ENCODE results near the gene P2RX7.
"Not testable (repeated sequence)": the region's sequence is repeated elsewhere in the genome, so short reads cannot be mapped to it uniquely, and the experiment has no call there.

The P2RX7 gene

DNA sequence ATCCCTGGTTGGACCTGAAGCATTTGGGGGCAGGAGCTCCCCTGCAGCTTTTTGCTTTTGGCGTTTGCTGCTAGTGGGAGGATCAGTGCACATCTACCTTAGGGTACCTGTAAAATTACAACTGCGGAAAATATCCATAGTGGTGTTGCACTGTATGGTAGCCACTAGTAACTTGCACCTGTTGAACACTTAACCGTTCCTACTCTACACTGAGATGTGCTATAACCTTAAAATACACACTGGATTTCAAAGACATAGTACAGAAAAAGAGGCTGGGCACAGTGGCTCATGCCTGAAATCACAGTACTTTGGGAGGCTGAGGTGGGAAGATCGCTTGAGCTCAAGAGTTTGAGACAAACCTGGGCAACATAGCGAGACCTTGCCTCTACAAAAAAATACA, 80.2 kb downstream of the P2RX7 start:
- DNase-seq: no peak

DNA sequence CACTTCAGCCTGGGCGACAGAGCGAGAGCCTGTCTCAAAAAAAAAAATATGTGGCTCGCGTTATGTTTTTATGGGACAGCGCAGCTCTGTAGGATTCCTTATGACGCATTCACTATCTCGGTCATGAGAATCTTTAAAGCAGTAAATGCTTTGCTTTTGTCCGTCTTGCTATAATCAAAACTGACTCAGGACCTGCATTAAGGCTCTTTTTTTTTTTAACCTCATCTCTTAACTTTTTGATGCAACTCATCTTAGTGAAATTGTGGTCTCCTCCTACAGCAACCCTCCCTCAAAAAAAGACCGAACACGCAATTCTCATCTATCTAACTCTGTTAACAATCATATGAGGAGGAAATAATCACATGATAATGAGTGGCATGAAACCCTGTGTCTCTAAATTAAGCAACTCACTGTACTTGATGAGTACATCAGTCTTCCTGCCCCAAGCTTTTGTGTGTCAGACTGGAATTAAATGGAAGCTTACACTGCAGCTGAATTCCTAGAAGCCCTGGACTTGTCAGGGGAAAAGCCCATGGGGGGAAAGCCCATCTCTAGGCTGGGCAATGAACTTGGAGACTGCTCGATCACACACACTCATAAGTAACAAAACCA, 81.6 kb downstream of the P2RX7 start:
- DNase-seq: peak; percentile 94

DNA sequence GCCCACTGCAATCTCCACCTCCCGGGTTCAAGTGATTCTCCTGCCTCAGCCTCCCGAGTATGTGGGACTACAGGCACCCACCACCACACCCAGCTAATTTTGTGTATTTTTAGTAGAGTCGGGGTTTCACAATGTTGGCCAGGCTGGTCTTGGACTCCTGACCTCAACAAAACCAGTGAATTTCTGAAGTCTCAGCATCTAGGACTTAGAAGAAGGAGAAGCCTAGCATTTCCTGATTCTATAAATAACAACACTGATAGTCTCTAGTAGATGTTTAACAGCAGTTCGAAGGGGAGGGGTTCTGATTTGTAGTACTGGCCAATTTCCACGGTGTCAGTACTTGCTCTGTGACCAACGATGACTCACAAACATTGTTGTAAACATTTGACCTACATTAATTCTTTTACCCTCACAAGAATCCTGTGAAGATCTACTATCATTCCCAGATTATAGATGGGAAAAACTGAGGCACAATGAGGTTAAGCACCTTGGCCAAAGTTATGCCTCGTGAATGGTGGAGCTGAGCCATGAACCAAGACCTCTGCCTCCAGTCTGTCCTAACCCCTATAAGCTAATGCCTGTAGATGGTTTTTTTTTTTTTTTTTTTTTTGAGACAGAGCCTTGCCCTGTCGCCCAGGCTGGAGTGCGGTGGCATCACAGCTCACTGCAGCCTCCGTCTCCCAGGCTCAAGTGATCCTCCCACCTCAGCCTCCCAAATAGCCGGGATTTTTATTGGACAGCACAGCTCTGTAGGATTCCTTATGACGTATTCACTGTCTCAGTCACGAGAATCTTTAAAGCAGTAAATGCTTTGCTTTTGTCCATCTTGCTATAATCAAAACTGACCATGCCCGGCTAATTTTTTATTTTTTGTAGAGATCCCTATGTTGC, 82.4 kb downstream of the P2RX7 start:
- DNase-seq: peak; percentile 88

DNA sequence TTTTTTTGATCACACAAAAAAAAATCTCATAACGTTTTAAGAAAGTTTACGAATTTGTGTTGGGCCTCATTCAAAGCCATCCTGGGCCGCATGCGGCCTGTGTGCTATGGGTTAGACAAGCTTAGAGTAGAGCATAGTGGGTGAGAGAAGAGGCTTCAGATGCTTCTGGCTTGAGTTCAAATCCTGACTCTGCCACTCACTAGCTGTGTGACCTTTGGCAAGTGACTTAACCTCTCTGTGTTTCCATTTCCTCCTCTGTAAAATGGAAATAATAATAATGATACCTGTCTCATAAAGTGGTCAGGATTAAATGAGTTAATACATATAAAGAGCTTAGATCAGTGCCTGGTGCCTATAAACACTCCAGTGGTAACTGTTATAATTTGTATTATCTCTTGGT, 83.4 kb downstream of the P2RX7 start:
- no peak for DNase-seq

DNA sequence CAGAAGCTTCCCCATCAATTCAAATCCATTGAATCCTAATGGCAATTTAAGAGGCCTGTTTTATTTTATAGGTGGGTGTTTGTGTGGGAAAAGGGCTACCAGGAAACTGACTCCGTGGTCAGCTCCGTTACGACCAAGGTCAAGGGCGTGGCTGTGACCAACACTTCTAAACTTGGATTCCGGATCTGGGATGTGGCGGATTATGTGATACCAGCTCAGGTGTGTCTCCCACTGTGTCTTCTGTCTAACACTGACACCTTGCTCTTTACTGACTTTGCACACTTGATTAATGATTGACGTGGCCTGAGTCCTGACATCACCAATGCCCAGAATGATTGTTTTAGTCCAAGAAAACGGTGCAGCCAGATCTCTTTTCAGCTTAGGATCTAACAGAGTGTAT, 84.4 kb downstream of the P2RX7 start:
- DNase-seq: no peak

DNA sequence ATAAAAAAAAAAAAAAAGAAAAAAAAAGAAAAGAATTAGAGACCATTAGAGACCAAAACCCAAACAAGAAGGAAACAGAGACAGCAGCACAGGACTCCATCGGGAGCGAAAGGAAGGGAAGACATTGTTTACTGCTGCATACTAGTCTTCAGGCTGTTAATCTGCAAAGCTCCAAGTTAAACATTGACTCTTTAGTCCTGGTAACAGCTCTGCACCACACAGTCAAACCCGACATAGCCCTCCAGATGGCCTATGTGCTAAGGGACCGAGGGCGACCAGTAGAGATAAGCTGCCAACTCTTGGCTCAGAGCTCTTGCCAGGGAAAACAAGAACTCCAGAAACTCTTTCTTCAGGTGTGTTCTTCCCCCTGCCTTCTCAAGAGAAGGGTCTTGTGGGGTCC, 85.1 kb downstream of the P2RX7 start:
- no peak for DNase-seq

DNA sequence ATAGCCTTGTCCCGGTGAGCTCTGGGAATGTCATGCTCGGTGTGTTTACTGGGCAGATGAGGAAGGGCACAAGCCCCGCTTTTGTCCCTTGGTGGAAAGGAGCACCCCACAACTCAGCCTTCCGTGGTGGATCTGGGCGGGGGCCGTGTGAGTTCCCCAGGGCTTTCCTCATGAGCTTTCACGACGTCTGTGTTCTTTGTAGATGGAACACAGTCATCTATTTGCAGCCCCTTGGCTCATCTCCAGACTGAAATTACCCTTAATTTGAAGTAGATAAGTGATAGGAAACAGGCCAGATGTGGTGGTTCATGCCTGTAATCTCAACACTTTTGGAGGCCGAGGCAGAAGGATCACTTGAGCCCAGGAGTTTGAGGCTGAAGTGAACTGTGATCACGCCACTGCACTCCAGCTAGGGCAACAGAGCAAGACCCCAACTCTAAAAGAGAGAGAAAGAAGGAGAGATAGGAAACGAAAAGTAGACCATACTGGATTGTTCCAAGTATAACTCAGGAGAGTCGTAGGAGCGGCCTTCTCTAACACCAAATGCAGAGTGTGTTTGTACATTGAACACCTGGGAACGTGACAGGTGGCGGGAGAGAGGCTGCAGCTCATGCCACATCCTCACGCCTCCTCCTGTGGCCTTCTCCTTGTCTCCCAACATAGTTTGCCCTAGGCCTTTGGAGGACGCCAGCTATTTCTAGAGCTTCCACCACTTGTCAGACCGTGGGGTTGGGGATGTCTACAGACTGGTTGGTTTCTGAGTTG, 86.1 kb downstream of the P2RX7 start:
- DNase-seq: no peak

DNA sequence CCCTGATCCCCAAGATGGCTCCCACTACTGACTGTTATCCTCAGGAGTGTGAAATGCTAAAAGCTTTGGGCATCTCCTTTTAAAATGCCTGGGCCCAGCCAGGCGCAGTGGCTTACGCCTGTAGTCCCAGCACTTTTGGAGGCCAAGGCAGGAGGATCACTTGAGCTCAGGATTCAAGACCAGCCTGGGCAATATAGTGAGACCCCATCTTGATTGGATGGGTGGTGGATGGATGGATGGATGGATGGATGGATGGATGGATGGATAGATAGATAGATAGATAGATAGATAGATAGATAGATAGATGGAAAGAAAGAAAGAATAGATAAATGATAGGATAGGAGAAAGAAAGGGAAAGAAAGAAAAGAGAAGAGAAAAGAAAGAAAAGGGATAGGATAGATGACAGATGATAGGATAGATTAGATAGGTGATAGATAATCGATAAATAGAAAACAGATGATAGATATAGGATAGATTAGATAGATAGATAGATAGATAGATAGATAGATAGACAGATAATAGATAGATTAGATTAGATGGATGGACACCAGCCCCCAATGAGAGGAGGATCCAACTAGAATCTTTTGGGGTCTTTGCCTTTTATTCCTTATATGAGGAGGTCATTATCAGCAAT, 86.8 kb downstream of the P2RX7 start:
- no peak for DNase-seq

DNA sequence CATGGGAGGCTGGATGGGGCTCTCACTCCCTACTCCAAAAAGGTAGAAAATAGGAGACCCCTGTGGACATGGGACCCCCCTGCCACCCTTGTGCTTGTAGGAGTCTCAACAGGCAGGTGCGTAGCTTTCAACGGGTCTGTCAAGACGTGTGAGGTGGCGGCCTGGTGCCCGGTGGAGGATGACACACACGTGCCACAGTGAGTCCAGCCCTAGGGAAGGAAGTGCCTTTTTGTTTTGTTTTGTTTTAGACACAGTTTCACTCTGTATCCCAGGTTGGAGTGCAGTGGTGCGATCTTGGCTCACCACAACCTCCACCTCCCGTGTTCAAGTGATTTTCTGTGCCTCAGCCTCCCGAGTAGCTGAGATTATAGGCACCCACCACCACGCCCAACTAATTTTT, 90.2 kb downstream of the P2RX7 start:
- no peak for DNase-seq

DNA sequence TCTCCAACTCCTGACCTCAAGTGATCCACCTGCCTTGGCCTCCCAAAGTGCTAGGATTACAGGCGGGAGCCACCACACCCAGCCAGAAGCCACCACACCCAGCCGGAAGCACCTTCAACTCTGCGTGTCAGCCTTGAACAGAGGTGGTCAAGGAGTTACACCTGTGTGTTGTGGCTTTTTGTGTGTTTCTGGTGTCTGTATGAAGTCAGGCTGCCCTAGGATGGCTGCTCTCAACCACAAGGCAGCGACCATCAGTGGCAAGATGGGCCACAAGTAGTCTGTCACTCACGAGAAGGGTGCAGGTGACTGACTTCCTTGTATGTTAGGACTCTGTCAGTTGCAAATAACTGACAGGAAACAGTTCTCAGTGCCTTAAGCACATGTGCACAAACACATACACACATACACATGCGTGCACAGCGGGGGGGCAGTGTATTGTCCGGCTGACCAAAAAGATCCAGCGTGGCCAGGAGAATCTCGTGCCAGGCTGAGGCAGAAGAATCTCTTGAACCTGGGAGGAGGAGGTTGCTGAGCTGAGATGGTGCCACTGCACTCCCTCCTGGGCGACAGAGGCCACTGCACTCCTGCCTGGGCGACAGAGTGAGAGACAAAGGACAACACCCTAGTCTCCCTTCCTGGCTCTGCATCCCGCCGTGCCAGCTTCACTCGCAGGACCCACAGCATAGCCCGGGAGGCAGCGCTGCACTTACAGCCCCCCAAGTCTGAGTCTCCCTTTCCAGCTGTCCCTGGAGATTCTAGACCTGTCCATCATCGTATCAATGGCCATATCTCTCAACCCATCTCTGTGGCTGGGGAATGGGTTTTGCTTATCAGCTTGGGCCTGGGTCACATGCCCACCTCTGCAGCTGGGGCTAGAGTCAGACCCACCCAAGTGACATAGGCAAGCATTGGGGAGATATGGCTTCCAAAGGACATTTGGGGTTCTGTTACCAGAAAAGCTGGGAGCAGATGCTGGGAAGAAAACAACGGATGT, 90.9 kb downstream of the P2RX7 start:
- no peak for DNase-seq

DNA sequence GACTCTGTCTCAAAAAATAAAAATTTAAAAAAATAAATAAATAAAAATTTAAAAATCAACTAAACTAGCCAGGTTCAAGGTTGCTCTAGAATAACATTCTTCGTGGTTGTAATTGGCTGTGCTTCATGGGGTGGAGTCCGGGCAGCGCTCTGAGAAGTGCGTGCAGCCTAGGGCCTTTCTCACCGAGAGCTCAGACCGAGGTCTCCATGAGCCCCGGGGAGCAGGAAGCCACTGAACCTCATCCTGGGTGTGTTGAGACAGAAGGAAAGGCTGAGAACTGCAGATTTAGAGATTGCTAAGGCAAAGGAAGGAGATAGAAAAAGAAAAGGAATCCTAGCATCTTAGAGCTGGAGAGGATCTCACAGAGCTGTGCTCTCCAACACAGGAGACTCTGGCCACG, 91.9 kb downstream of the P2RX7 start:
- DNase-seq: no peak

DNA sequence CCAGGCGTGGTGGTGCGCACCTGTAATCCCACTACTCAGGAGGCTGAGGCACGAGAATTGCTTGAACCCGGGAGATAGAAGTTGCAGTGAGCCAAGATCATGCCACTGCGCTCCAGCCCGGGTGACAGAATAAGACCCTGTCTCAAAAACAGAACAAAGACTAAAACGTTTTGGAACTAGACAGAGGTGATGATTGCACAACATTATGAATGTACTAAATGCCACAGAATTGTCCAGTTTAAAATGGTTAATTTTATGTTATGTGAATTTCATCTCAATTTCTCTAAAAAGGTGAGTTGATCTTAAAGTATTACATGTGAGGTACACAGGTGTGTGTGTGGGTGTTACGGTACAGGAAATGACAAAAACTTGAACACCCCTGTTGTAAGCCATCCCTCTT, 93.7 kb downstream of the P2RX7 start:
- DNase-seq: no peak

DNA sequence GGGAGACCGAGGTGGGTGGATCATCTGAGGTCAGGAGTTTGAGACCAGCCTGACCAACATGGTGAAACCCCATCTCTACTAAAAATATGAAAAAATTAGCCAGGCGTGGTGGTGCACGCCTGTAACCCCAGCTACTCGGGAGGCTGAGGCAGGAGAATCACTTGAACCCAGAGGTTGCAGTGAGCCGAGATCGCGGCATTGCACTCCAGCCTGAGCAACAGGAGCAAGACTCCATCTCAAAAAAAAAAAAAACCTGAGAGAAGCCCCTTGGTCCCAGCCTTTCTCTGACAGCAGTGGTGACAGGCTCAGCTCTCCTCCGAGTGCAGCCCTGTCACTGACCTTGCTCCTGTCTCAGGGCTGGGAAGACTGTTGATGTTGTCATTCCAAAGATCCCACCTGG, 94.2 kb downstream of the P2RX7 start:
- not testable (repeated sequence) for DNase-seq

DNA sequence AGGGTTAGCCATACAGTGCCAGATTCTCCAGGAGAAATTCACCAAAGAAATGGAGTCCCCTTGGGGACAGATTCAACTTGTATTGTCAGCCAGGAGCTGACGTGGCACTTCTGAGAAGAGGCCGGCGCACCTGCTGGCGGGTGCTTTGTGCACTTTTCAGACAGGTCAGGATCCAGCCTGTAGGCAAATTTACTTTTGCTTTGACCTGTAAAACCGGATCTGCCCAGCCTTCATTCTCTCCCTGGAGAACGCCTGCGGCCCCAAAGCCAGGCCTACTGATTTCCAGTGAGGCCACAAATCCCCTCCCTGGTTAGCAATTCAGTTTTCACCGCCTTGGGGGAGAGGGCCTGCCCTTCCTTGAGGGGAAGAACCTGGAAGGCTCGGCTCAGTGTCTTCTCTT, 94.6 kb downstream of the P2RX7 start:
- no peak for DNase-seq

DNA sequence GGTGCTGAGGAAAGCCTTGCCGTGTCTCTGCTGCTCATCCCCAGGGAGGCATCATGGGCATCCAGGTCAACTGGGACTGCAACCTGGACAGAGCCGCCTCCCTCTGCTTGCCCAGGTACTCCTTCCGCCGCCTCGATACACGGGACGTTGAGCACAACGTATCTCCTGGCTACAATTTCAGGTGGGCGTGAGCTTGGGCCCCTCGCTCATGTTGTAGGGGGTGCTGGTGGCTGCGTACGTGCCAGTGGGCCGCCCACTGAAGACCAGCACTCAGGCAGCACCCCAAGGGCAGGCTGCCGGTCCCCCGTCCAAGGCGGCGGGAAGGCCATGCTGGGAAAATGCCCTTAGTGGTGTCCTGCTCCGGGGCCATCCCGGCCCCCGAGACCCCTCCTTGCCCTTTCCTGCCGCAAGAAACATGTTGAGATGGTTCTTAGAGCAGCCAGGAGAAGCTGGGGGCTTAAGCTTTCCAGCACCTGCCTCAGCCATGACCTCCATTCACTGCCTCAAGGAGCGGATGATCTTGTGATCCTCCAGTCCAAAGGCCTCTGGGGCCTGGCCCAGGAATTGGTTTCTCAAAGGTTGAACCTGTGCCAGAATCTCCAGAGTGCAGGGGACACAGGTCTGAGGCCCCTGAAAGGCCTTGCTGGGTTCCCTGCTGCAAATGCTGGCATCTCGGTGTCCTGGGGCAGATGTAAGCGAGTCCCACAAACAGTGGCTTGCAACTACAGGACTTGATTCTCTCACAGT, 96.4 kb downstream of the P2RX7 start:
- DNase-seq: no peak

DNA sequence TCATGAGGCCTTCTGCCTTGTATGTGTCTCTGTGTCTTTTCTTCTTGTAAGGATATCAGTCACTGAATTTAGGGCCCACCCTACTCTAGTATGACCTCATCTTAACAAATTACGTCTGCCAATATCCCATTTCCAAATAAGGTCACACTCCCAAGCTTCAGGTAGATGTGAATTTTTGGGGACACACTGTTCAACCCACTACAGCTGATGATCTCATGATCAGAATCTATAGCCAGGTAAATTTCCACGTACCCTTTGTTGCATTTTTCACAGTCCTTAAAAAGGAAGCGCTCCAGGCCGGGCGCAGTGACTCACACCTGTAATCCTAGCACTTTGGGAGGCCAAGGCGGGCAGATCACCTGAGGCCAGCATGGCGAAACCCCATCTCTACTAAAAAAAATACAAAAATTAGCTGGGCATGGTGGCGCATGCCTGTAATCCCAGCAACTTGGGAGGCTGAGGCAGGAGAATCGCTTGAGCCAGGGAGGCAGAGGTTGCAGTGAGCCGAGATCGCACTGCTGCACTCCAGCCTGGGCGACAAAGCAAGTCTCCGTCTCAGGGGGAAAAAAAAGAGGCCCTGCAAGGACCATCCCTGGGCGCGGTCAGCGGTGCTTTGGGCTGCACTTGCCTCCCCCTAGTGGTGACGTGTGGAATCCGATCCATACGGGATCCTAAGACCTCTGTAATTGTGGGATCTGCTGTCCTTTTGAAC, 97.3 kb downstream of the P2RX7 start:
- DNase-seq: peak; percentile 82

DNA sequence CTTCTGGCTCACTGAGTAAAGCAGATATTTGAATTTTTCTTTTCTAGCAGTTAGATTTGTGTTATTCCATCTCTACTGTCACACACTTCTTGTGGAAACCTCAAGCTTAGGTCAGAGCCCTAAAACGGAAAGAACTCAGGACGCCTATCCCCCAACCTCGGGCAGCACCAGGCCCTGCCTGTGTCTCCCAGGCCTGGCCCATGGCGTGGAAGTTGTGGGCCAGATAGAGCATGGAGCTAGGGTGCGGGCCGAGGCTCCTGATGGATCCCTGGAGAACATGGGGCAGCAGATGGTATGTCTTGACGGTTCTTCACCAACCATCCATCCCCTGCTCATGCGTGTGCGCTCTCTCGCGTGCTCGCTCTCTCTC, 97.8 kb downstream of the P2RX7 start:
- no peak for DNase-seq

DNA sequence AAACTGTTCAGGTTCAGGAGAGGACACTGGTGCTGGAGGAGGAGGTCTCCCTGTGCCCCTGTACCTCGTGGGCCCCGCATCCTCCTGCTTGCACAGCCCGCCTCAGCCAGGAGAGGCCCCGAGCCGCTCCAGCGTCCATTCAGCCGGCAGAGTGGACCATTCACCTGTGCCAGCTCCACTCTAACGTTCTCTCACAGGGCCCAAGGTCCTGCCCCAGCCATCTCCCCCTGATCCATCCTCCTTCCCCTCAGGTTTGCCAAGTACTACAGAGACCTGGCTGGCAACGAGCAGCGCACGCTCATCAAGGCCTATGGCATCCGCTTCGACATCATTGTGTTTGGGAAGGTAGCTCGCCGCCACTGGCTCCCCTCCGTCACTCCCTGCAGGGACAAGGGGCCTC, 99.5 kb downstream of the P2RX7 start:
- DNase-seq: no peak

DNA sequence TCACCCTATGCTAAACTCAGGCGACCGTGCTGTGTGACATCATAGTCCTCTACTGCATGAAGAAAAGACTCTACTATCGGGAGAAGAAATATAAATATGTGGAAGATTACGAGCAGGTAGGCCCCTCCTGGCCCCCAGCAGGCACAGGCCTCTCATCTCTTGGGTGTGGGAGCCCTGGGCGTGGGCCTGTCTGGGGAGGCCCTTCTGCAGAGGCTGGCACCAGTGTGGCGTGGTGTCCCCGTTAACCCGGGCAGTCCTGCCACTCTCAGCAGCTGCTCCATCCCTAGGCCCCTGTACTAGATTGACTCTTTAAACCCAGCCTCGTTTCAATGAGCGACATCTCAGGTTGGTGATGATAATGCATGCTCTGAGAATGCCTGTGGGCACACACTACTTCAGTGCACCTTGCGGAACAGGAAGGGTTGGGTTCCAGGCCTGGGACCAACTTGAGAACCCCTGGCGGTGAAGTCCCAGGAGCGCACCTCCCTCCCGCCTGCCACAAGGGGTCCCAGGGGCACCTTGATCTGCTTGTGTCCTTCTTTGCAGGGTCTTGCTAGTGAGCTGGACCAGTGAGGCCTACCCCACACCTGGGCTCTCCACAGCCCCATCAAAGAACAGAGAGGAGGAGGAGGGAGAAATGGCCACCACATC, 100.4 kb downstream of the P2RX7 start:
- no peak for DNase-seq

DNA sequence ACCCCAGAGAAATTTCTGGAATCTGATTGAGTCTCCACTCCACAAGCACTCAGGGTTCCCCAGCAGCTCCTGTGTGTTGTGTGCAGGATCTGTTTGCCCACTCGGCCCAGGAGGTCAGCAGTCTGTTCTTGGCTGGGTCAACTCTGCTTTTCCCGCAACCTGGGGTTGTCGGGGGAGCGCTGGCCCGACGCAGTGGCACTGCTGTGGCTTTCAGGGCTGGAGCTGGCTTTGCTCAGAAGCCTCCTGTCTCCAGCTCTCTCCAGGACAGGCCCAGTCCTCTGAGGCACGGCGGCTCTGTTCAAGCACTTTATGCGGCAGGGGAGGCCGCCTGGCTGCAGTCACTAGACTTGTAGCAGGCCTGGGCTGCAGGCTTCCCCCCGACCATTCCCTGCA, 100.9 kb downstream of the P2RX7 start:
- DNase-seq: no peak
